HFFc6 (cell line): ENCODE results near the gene SETD1B. TPM values are rescaled to one million over a fixed set of nuclear protein-coding genes. Genes with fewer than 3 reads are reported as not detected.
A peak's percentile ranks its signal among the peaks of the same experiment; 100 is the strongest.
"Not testable (repeated sequence)": the region's sequence is repeated elsewhere in the genome, so short reads cannot be mapped to it uniquely, and the experiment has no call there.

ENCODE experiments used
- DNase-seq: peaks from one replicate; pipeline ENCODE4 v3.0.0-alpha.2; 2018
- H3K27ac Mint-ChIP-seq: 2 replicates; pipeline ENCODE4 v1.8.0; 2020; ENCODE audit warnings: mild to moderate bottlenecking, mixed read lengths
- H3K27me3 Mint-ChIP-seq: 2 replicates; pipeline ENCODE4 v1.8.0; 2021; ENCODE audit warnings: mild to moderate bottlenecking, moderate library complexity, mixed read lengths; ENCODE audit not compliant: insufficient read depth
- H3K36me3 Mint-ChIP-seq: 2 replicates; pipeline ENCODE4 v1.8.0; 2021; ENCODE audit warnings: low read depth, mixed read lengths
- H3K4me1 Mint-ChIP-seq: 2 replicates; pipeline ENCODE4 v1.8.0; 2020; ENCODE audit warnings: low read depth, mixed read lengths
- H3K4me3 Mint-ChIP-seq: 2 replicates; pipeline ENCODE4 v1.8.0; 2020; ENCODE audit warnings: mild to moderate bottlenecking, moderate library complexity, mixed read lengths
- H3K9me3 Mint-ChIP-seq: 2 replicates; pipeline ENCODE4 v1.8.0; 2020; ENCODE audit warnings: mild to moderate bottlenecking, mixed read lengths
- total RNA-seq, 6 experiments: library from RNA; stranded (reverse); fragmentation: NEBNext Ultra II Directional; extraction: Animal tissue kit (Norgen Biotek cat#: 25700); gene quantifications; 2 replicates in 1 of 6; 3 replicates in 5 of 6; pipeline ENCODE4 v1.2.3, GENCODE V29; 2021
- TF ChIP-seq, protein P1 (sequence below): fragments of 200-600 bp; sonication (generic); IDR thresholded peaks from 2 replicates; pipeline ENCODE4 v1.5.0; 2021; ENCODE audit warnings: antibody characterized with exemption, mild to moderate bottlenecking

The SETD1B gene
- total RNA-seq, 6 experiments from 2014 or later: 18.5 to 22.0 (median 20.9) TPM

- H3K4me1 Mint-ChIP-seq: peaks cover 14% of the 10 kb centered on the region
- peak; percentile 96 for DNase-seq
- peak overlapping the region; percentile 84 for H3K27ac Mint-ChIP-seq
- no peaks in the 10 kb centered on the region for H3K9me3 Mint-ChIP-seq
- peak overlapping the region; percentile 79 for H3K4me3 Mint-ChIP-seq
- H3K27me3 Mint-ChIP-seq: no peaks in the 10 kb centered on the region; the same call in 1 of the 2 replicates
- TF ChIP-seq, protein P1, sequence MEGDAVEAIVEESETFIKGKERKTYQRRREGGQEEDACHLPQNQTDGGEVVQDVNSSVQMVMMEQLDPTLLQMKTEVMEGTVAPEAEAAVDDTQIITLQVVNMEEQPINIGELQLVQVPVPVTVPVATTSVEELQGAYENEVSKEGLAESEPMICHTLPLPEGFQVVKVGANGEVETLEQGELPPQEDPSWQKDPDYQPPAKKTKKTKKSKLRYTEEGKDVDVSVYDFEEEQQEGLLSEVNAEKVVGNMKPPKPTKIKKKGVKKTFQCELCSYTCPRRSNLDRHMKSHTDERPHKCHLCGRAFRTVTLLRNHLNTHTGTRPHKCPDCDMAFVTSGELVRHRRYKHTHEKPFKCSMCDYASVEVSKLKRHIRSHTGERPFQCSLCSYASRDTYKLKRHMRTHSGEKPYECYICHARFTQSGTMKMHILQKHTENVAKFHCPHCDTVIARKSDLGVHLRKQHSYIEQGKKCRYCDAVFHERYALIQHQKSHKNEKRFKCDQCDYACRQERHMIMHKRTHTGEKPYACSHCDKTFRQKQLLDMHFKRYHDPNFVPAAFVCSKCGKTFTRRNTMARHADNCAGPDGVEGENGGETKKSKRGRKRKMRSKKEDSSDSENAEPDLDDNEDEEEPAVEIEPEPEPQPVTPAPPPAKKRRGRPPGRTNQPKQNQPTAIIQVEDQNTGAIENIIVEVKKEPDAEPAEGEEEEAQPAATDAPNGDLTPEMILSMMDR: no peak
- H3K36me3 Mint-ChIP-seq: no peaks in the 10 kb centered on the region
These were observed 68.9 kb downstream of the SETD1B start for GRCh38 chr12:121872546-121873215.

- peaks cover 14% of the 10 kb centered on the region for H3K4me1 Mint-ChIP-seq
- no peaks in the 10 kb centered on the region; the same call in 1 of the 2 replicates for H3K27me3 Mint-ChIP-seq
- no peaks in the 10 kb centered on the region for H3K36me3 Mint-ChIP-seq
- H3K4me3 Mint-ChIP-seq: peak overlapping the region; percentile 79; the same call in 1 of the 2 replicates
- H3K9me3 Mint-ChIP-seq: no peaks in the 10 kb centered on the region
- peak overlapping the region; percentile 84 for H3K27ac Mint-ChIP-seq
- no peak for DNase-seq
- TF ChIP-seq, protein P1: no peak
These were observed 69.4 kb downstream of the SETD1B start for GRCh38 chr12:121873216-121873569.

- no peaks in the 10 kb centered on the region for H3K9me3 Mint-ChIP-seq
- TF ChIP-seq, protein P1: no peak
- no peaks in the 10 kb centered on the region for H3K36me3 Mint-ChIP-seq
- no peak overlapping the region for H3K27ac Mint-ChIP-seq
- no peak for DNase-seq
- H3K27me3 Mint-ChIP-seq: no peaks in the 10 kb centered on the region; the same call in 1 of the 2 replicates
- peaks cover 14% of the 10 kb centered on the region for H3K4me1 Mint-ChIP-seq
- no peak overlapping the region for H3K4me3 Mint-ChIP-seq
These were observed 70.3 kb downstream of the SETD1B start for GRCh38 chr12:121874071-121874470.

GRCh38 chr12:121875582-121875981 lies 71.8 kb downstream of the SETD1B start:
- TF ChIP-seq, protein P1: no peak
- Mint-ChIP-seq H3K36me3 (no peaks in the 10 kb centered on the region), H3K9me3 (no peaks in the 10 kb centered on the region), H3K4me3 (no peak overlapping the region), H3K4me1 (peaks cover 14% of the 10 kb centered on the region), H3K27ac (no peak overlapping the region), H3K27me3 (no peaks in the 10 kb centered on the region; the same call in 1 of the 2 replicates)
- DNase-seq: no peak

GRCh38 chr12:121876080-121876447 lies 72.3 kb downstream of the SETD1B start:
- peaks cover 14% of the 10 kb centered on the region for H3K4me1 Mint-ChIP-seq
- H3K9me3 Mint-ChIP-seq, H3K27me3 Mint-ChIP-seq, DNase-seq, H3K27ac Mint-ChIP-seq, H3K36me3 Mint-ChIP-seq, H3K4me3 Mint-ChIP-seq: not testable (repeated sequence)

Other genes starting within 250 kb of the SETD1B start
- 10 to 100 TPM; 15.4 to 24.0 (median 21.5) TPM for gene KDM2B, start 223.0 kb upstream of the SETD1B start, total RNA-seq
- 10 to 100 TPM; 18.5 to 25.7 (median 22.0) TPM for gene ORAI1, start 177.5 kb upstream of the SETD1B start, total RNA-seq
- gene MORN3, start 134.4 kb upstream of the SETD1B start, total RNA-seq: under 1 TPM in 5 of 6 experiments, not detected in 1; 0.14 to 0.40 (median 0.23) TPM
- gene TMEM120B, start 91.3 kb upstream of the SETD1B start, total RNA-seq: 10 to 100 TPM in 5 of 6 experiments, 1 to 10 TPM in 1; 9.7 to 13.8 (median 12.6) TPM
- 1 to 10 TPM; 3.2 to 4.2 (median 3.6) TPM for gene RHOF, start 10.3 kb upstream of the SETD1B start, total RNA-seq
- under 1 TPM in 4 of 6 experiments, not detected in 2; 0.14 to 0.25 (median 0.21) TPM for gene HPD, start 54.9 kb downstream of the SETD1B start, total RNA-seq
- gene PSMD9, start 84.8 kb downstream of the SETD1B start, total RNA-seq: 10 to 100 TPM; 63.4 to 84.7 (median 75.1) TPM
- 1 to 10 TPM in 5 of 6 experiments, under 1 TPM in 1; 0.66 to 4.2 (median 3.3) TPM for gene CFAP251, start 114.6 kb downstream of the SETD1B start, total RNA-seq
- gene BCL7A, start 217.9 kb downstream of the SETD1B start, total RNA-seq: 1 to 10 TPM; 2.6 to 3.8 (median 3.4) TPM